H1 (cell line): Measurements from ENCODE around the gene TRIM31. TPM values are rescaled to one million over a fixed set of nuclear protein-coding genes. Genes with fewer than 3 reads are reported as not detected.

ENCODE experiments used
- NANOG ChIP-seq: IDR thresholded peaks from 2 replicates; pipeline ENCODE4 v1.6.1; 2011; ENCODE audit warnings: low read length, low read depth, mild to moderate bottlenecking, inconsistent platforms; ENCODE audit not compliant: insufficient read depth, poor library complexity, severe bottlenecking
- PHF8 ChIP-seq: fragments of 200-600 bp; sonication (generic); conservative IDR thresholded peaks from 2 replicates; pipeline ENCODE4 v1.7.1; 2012; ENCODE audit warnings: low read depth, mild to moderate bottlenecking, inconsistent platforms, low read length, moderate library complexity
- POU5F1 ChIP-seq: IDR thresholded peaks from 2 replicates; pipeline ENCODE4 v1.6.1; 2011; ENCODE audit warnings: low read depth, mild to moderate bottlenecking, low read length, moderate library complexity
- RXRA ChIP-seq: IDR thresholded peaks from 2 replicates; pipeline ENCODE4 v1.6.1; 2011; ENCODE audit warnings: low read depth, mild to moderate bottlenecking, low read length, moderate library complexity; ENCODE audit not compliant: insufficient read depth
- SIRT6 ChIP-seq: IDR thresholded peaks from one replicate; pipeline ENCODE4 v1.7.1; 2012; ENCODE audit warnings: low read length, inconsistent platforms
- TBP ChIP-seq: IDR thresholded peaks from 2 replicates; pipeline ENCODE4 v1.6.1; 2011; ENCODE audit warnings: low read depth, low read length, improper control_type of control experiment
- polyA plus RNA-seq, 7 experiments: library from polyadenylated mRNA; depleted of rRNA in 3 of 7; stranded (reverse) in 5 of 7; unstranded in 2 of 7; fragments of >200 nt in 5 of 7; fragments of 200-250 nt in 2 of 7; gene quantifications; 1 replicate in 5 of 7; 2 replicates in 1 of 7; 4 replicates in 1 of 7; pipeline versions ENCODE4 v1.2.1 to v1.2.3, GENCODE V29; 2011 to 2013; ENCODE audit warnings: missing spikeins in 2 of 7, mixed read lengths in 2 of 7
- total RNA-seq: library from RNA; stranded (reverse); fragmentation: NEBNext Ultra II Directional; extraction: Animal tissue kit (Norgen Biotek cat#: 25700); gene quantifications from 2 replicates; pipeline ENCODE4 v1.2.1, GENCODE V29; 2021
- TF ChIP-seq, protein P1 (sequence below): IDR thresholded peaks from 2 replicates; pipeline ENCODE4 v1.6.1; 2012; ENCODE audit warnings: inconsistent platforms
- TF ChIP-seq, protein P2 (sequence below): fragments of 300-600 bp; sonication (generic); IDR thresholded peaks from 2 replicates; pipeline ENCODE4 v1.7.1; 2012; ENCODE audit warnings: low read length, moderate library complexity, mild to moderate bottlenecking, inconsistent platforms; ENCODE audit not compliant: insufficient replicate concordance

Gene TRIM31
- total and polyA plus RNA-seq, 2 of the 8 experiments (the other 6 are each of a cell fraction or from before 2014, with no cell fraction given), result not detected

- TF ChIP-seq RXRA (no peak), TBP (no peak), PHF8 (no peak), POU5F1 (no peak), SIRT6 (no peak), NANOG (no peak)
- TF ChIP-seq, protein P1, sequence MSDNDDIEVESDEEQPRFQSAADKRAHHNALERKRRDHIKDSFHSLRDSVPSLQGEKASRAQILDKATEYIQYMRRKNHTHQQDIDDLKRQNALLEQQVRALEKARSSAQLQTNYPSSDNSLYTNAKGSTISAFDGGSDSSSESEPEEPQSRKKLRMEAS, result no peak
- TF ChIP-seq, protein P2, sequence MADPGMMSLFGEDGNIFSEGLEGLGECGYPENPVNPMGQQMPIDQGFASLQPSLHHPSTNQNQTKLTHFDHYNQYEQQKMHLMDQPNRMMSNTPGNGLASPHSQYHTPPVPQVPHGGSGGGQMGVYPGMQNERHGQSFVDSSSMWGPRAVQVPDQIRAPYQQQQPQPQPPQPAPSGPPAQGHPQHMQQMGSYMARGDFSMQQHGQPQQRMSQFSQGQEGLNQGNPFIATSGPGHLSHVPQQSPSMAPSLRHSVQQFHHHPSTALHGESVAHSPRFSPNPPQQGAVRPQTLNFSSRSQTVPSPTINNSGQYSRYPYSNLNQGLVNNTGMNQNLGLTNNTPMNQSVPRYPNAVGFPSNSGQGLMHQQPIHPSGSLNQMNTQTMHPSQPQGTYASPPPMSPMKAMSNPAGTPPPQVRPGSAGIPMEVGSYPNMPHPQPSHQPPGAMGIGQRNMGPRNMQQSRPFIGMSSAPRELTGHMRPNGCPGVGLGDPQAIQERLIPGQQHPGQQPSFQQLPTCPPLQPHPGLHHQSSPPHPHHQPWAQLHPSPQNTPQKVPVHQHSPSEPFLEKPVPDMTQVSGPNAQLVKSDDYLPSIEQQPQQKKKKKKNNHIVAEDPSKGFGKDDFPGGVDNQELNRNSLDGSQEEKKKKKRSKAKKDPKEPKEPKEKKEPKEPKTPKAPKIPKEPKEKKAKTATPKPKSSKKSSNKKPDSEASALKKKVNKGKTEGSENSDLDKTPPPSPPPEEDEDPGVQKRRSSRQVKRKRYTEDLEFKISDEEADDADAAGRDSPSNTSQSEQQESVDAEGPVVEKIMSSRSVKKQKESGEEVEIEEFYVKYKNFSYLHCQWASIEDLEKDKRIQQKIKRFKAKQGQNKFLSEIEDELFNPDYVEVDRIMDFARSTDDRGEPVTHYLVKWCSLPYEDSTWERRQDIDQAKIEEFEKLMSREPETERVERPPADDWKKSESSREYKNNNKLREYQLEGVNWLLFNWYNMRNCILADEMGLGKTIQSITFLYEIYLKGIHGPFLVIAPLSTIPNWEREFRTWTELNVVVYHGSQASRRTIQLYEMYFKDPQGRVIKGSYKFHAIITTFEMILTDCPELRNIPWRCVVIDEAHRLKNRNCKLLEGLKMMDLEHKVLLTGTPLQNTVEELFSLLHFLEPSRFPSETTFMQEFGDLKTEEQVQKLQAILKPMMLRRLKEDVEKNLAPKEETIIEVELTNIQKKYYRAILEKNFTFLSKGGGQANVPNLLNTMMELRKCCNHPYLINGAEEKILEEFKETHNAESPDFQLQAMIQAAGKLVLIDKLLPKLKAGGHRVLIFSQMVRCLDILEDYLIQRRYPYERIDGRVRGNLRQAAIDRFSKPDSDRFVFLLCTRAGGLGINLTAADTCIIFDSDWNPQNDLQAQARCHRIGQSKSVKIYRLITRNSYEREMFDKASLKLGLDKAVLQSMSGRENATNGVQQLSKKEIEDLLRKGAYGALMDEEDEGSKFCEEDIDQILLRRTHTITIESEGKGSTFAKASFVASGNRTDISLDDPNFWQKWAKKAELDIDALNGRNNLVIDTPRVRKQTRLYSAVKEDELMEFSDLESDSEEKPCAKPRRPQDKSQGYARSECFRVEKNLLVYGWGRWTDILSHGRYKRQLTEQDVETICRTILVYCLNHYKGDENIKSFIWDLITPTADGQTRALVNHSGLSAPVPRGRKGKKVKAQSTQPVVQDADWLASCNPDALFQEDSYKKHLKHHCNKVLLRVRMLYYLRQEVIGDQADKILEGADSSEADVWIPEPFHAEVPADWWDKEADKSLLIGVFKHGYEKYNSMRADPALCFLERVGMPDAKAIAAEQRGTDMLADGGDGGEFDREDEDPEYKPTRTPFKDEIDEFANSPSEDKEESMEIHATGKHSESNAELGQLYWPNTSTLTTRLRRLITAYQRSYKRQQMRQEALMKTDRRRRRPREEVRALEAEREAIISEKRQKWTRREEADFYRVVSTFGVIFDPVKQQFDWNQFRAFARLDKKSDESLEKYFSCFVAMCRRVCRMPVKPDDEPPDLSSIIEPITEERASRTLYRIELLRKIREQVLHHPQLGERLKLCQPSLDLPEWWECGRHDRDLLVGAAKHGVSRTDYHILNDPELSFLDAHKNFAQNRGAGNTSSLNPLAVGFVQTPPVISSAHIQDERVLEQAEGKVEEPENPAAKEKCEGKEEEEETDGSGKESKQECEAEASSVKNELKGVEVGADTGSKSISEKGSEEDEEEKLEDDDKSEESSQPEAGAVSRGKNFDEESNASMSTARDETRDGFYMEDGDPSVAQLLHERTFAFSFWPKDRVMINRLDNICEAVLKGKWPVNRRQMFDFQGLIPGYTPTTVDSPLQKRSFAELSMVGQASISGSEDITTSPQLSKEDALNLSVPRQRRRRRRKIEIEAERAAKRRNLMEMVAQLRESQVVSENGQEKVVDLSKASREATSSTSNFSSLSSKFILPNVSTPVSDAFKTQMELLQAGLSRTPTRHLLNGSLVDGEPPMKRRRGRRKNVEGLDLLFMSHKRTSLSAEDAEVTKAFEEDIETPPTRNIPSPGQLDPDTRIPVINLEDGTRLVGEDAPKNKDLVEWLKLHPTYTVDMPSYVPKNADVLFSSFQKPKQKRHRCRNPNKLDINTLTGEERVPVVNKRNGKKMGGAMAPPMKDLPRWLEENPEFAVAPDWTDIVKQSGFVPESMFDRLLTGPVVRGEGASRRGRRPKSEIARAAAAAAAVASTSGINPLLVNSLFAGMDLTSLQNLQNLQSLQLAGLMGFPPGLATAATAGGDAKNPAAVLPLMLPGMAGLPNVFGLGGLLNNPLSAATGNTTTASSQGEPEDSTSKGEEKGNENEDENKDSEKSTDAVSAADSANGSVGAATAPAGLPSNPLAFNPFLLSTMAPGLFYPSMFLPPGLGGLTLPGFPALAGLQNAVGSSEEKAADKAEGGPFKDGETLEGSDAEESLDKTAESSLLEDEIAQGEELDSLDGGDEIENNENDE, result no peak
Observed at GRCh38 chr6:30162265-30163089, 49.6 kb upstream of the TRIM31 start (continued).
